GM19397 (cell line): ENCODE results near the gene NFIA.

Experiments
- ATAC-seq: cut with Tn5 transposase; IDR thresholded peaks from one replicate; pipeline ENCODE4 v1.9.1; 2021; ENCODE audit warnings: mild to moderate bottlenecking, moderate library complexity; ENCODE audit not compliant: unreplicated experiment

The NFIA gene

GRCh38 chr1:61386770-61387169, 304.4 kb downstream of the NFIA start:
- ATAC-seq, result no peak

GRCh38 chr1:61387829-61388228, 305.5 kb downstream of the NFIA start:
- no peak for ATAC-seq

GRCh38 chr1:61388566-61388965, 306.2 kb downstream of the NFIA start:
- no peak for ATAC-seq

- no peak for ATAC-seq
Observed at GRCh38 chr1:61389194-61389925, 307.0 kb downstream of the NFIA start.

- ATAC-seq, result no peak
Observed at GRCh38 chr1:61389926-61390845, 307.8 kb downstream of the NFIA start.

GRCh38 chr1:61391730-61392129, 309.4 kb downstream of the NFIA start:
- no peak for ATAC-seq

GRCh38 chr1:61392409-61393242, 310.3 kb downstream of the NFIA start:
- no peak for ATAC-seq

GRCh38 chr1:61393575-61393974, 311.2 kb downstream of the NFIA start:
- no peak for ATAC-seq

GRCh38 chr1:61395146-61395800, 312.9 kb downstream of the NFIA start:
- no peak for ATAC-seq

GRCh38 chr1:61397495-61397894, 315.1 kb downstream of the NFIA start:
- no peak for ATAC-seq

GRCh38 chr1:61397935-61398334, 315.6 kb downstream of the NFIA start:
- no peak for ATAC-seq

- no peak for ATAC-seq
Observed at GRCh38 chr1:61399199-61399598, 316.8 kb downstream of the NFIA start.

GRCh38 chr1:61400131-61400770, 317.9 kb downstream of the NFIA start:
- no peak for ATAC-seq

GRCh38 chr1:61400997-61401396, 318.6 kb downstream of the NFIA start:
- no peak for ATAC-seq

- no peak for ATAC-seq
Observed at GRCh38 chr1:61403679-61404596, 321.6 kb downstream of the NFIA start.

GRCh38 chr1:61404597-61405376, 322.4 kb downstream of the NFIA start:
- no peak for ATAC-seq

- ATAC-seq, result no peak
Observed at GRCh38 chr1:61406467-61406866, 324.1 kb downstream of the NFIA start.

GRCh38 chr1:61412601-61413000, 330.2 kb downstream of the NFIA start:
- no peak for ATAC-seq
